ENCODE data around the gene RAB31.

The RAB31 gene

DNA sequence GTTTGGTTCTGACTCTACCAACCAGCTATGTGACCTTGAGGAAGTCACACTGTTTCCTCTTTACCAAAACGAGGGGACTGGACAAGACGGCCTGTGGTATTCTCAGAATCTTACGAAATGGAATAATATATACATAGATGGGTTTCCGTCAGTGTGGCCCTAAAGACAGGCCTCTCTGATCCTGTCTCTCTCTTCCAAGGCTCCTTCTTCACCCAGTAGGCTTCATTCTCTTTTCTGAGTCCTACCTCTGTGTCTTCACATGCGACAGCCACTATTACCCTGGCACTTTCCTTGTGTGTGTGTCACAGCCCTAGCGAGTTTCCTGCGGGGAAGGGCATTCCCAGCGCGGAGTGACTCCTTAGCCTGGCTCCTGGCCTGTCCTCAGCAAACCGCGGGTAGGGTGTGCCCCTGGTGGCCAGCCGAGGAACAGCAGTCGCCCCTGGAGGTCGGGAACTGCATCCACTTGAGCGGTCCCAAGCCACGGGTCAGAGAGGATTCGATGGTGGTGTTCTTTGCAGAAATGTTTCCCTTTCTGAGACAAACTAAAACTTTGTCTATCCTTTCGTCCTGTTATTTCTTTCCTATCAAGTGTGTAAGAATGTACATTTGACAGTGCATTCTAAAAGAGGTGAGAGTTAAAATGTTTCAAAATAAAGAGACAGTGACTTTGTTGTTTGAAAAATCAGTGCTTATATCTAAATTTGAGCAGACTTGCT is 63.3 kb downstream of the RAB31 start:
- Histone ChIP-seq H3K9ac (no peak overlapping the region), H3K9me3 (replicated peaks in 1 of 11) (peaks cover 0 to 10% (median 5%) of the 10 kb centered on the region in 11 experiments; a peak in 10 of 22 replicates), H3K4me3 (no peak overlapping the region), H3K4me2 (peak overlapping the region in 4 of 11 experiments; percentile 11 to 73 (median 48); a peak in 5 of 22 replicates), H3K36me3 (peaks cover 0 to 12% (median 0%) of the 10 kb centered on the region in 11 experiments; a peak in 2 of 22 replicates), H3K27ac (peak overlapping the region in 3 of 11 experiments; percentile 38 to 59 (median 52); a peak in 3 of 22 replicates), H4K20me1 (peaks cover 0 to 4% (median 0%) of the 10 kb centered on the region in 11 experiments; a peak in 1 of 22 replicates), H3K4me1 (peaks cover 3 to 82% (median 8%) of the 10 kb centered on the region in 10 experiments), H3K27me3 (no peaks in the 10 kb centered on the region)
- no peak for TF ChIP-seq Cebpa-rat (IDR thresholded peaks at IDR 0.05)

DNA sequence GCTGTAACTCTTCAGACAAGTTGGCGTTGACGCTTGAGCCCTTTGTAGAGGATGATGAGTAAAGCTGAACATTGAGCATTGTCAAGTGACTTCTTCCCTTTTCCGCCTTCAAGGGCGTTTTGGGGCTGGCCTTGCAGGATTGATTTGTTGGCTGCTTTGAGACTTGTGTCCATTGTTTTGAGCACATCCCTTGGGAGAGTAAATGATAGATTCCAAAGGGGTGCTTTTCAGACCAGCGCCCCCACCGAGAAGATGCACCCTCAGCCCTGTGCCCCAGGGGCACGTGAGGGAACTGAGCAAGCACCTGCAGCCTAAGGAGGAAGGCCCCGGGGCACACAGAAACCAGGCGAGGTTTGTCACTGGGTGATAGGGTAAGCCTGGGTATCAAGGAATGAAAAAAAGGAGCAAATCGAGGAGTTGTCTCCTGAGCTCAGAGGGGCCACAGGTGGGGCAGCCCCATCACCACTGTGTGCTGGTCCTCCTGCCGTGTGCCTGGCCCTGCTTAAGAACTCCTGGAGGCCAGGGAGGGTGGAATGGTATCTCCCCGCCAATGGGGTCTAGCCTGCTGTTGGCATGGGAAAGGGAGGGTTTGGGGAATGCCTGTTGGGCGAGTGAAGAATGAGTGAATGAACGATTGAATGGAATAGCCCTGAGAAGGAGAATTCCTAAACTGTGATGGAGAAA is 64.0 kb downstream of the RAB31 start:
- no peak overlapping the region for H3K4me3 ChIP-seq
- peak overlapping the region in 1 of 11 experiments; percentile 59; a peak in 1 of 22 replicates for H3K27ac ChIP-seq
- peak overlapping the region in 2 of 11 experiments; percentile 68 to 73; a peak in 4 of 22 replicates for H3K4me2 ChIP-seq
- peaks cover 0 to 18% (median 0%) of the 10 kb centered on the region in 11 experiments; a peak in 4 of 22 replicates for H3K36me3 ChIP-seq
- peaks cover 0 to 4% (median 0%) of the 10 kb centered on the region in 11 experiments; a peak in 1 of 22 replicates for H4K20me1 ChIP-seq
- H3K27me3 ChIP-seq: no peaks in the 10 kb centered on the region
- peaks cover 0 to 79% (median 3%) of the 10 kb centered on the region in 10 experiments; a peak in 9 of 20 replicates for H3K4me1 ChIP-seq
- TF ChIP-seq Cebpa-rat (IDR thresholded peaks at IDR 0.05): no peak
- H3K9me3 ChIP-seq (replicated peaks in 1 of 11): peaks cover 0 to 10% (median 5%) of the 10 kb centered on the region in 11 experiments; a peak in 10 of 22 replicates
- H3K9ac ChIP-seq: no peak overlapping the region

- H3K9me3 ChIP-seq (replicated peaks in 1 of 11): peaks cover 0 to 10% (median 5%) of the 10 kb centered on the region in 11 experiments; a peak in 10 of 22 replicates
- H3K27me3 ChIP-seq: no peaks in the 10 kb centered on the region
- H3K27ac ChIP-seq: no peak overlapping the region
- H3K4me1 ChIP-seq: peaks cover 0 to 81% (median 3%) of the 10 kb centered on the region in 10 experiments; a peak in 8 of 20 replicates
- H3K4me2 ChIP-seq: peak overlapping the region in 2 of 11 experiments; percentile 68 to 73; a peak in 4 of 22 replicates
- H3K9ac ChIP-seq: no peak overlapping the region
- H3K36me3 ChIP-seq: peaks cover 0 to 17% (median 0%) of the 10 kb centered on the region in 11 experiments; a peak in 4 of 22 replicates
- H4K20me1 ChIP-seq: peaks cover 0 to 4% (median 0%) of the 10 kb centered on the region in 11 experiments; a peak in 1 of 22 replicates
- H3K4me3 ChIP-seq: no peak overlapping the region
- TF ChIP-seq Cebpa-rat (IDR thresholded peaks at IDR 0.05): no peak
Measured at GRCh38 chr18:9772847-9773677, 65.0 kb downstream of the RAB31 start.

DNA sequence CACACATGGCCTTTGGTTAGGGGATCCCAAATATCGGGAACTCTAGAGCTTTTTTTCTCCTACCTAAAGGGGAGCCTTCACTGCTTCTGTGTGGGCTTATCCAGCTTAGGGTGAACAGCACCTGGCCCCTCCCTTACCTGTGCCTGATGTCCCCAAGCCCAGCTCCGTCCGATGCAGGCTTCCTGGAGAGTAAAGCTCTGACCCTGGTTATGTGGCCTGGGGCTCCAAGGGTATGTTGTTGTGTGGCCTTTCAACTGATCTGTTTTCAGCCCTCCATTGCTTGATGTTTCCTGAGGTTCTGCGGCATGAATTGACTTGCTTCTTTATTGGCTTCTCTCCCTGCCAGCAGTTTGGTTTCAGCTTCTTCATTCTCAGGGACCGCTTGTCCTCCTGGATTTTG is 66.0 kb downstream of the RAB31 start:
- H3K4me3 ChIP-seq: no peak overlapping the region
- H3K4me2 ChIP-seq: peak overlapping the region in 2 of 11 experiments; percentile 56 to 67; a peak in 4 of 22 replicates
- peaks cover 0 to 81% (median 3%) of the 10 kb centered on the region in 10 experiments; a peak in 8 of 20 replicates for H3K4me1 ChIP-seq
- H3K27me3 ChIP-seq: no peaks in the 10 kb centered on the region
- TF ChIP-seq Cebpa-rat (IDR thresholded peaks at IDR 0.05): no peak
- peak overlapping the region in 2 of 11 experiments; percentile 40 to 67; a peak in 4 of 22 replicates for H3K27ac ChIP-seq
- H3K36me3 ChIP-seq: peaks cover 0 to 21% (median 0%) of the 10 kb centered on the region in 11 experiments; a peak in 4 of 22 replicates
- peaks cover 0 to 4% (median 0%) of the 10 kb centered on the region in 11 experiments; a peak in 1 of 22 replicates for H4K20me1 ChIP-seq
- no peak overlapping the region for H3K9ac ChIP-seq
- H3K9me3 ChIP-seq (replicated peaks in 1 of 11): peaks cover 0 to 10% (median 5%) of the 10 kb centered on the region in 11 experiments; a peak in 10 of 22 replicates

DNA sequence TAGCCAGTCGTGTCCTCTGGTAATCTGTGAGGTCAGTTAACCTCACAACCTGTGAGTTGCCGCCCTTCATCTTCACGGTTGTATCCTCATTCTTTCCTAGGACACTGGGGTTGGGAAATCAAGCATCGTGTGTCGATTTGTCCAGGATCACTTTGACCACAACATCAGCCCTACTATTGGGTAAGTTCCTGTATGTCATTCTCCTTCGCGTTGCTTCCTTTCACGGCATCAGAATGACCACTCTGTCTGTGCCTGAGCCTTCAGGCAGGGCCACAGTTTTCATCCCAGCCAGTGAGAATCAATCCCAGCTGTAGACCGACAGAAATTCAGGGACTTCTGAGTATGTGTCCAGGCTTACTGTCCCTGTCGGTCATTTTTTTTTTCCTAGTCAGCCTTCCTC is 67.1 kb downstream of the RAB31 start:
- Histone ChIP-seq H3K4me1 (peaks cover 0 to 75% (median 3%) of the 10 kb centered on the region in 10 experiments; a peak in 8 of 20 replicates), H4K20me1 (peaks cover 0 to 4% (median 0%) of the 10 kb centered on the region in 11 experiments; a peak in 1 of 22 replicates), H3K9ac (peak overlapping the region in 1 of 11 experiments; percentile 26; a peak in 2 of 22 replicates), H3K27me3 (no peaks in the 10 kb centered on the region), H3K27ac (peak overlapping the region in 3 of 11 experiments; percentile 1 to 67 (median 40); a peak in 4 of 22 replicates), H3K4me2 (peak overlapping the region in 5 of 11 experiments; percentile 5 to 67 (median 48); a peak in 9 of 22 replicates), H3K36me3 (peaks cover 0 to 24% (median 0%) of the 10 kb centered on the region in 11 experiments; a peak in 4 of 22 replicates), H3K4me3 (no peak overlapping the region), H3K9me3 (replicated peaks in 1 of 11) (peaks cover 0 to 10% (median 5%) of the 10 kb centered on the region in 11 experiments; a peak in 10 of 22 replicates)
- peak in 1 of 11 experiments; percentile 33; a peak in 1 of 22 replicates for TF ChIP-seq Cebpa-rat (IDR thresholded peaks at IDR 0.05)

- Histone ChIP-seq H4K20me1 (no peaks in the 10 kb centered on the region), H3K9me3 (replicated peaks in 1 of 11) (no peaks in the 10 kb centered on the region), H3K4me1 (peaks cover 0 to 55% (median 8%) of the 10 kb centered on the region in 10 experiments; a peak in 10 of 20 replicates), H3K27me3 (no peaks in the 10 kb centered on the region), H3K4me3 (no peak overlapping the region), H3K4me2 (peak overlapping the region in 1 of 11 experiments; percentile 33; a peak in 2 of 22 replicates), H3K9ac (no peak overlapping the region), H3K27ac (no peak overlapping the region), H3K36me3 (peaks cover 0 to 31% (median 0%) of the 10 kb centered on the region in 11 experiments; a peak in 5 of 22 replicates)
- TF ChIP-seq Cebpa-rat (IDR thresholded peaks at IDR 0.05): 0 out of 22 replicates have a peak, but pooled peaks of 1 of the 11 experiments have one; percentile 11
Measured at GRCh38 chr18:9779630-9780029, 71.5 kb downstream of the RAB31 start.

DNA sequence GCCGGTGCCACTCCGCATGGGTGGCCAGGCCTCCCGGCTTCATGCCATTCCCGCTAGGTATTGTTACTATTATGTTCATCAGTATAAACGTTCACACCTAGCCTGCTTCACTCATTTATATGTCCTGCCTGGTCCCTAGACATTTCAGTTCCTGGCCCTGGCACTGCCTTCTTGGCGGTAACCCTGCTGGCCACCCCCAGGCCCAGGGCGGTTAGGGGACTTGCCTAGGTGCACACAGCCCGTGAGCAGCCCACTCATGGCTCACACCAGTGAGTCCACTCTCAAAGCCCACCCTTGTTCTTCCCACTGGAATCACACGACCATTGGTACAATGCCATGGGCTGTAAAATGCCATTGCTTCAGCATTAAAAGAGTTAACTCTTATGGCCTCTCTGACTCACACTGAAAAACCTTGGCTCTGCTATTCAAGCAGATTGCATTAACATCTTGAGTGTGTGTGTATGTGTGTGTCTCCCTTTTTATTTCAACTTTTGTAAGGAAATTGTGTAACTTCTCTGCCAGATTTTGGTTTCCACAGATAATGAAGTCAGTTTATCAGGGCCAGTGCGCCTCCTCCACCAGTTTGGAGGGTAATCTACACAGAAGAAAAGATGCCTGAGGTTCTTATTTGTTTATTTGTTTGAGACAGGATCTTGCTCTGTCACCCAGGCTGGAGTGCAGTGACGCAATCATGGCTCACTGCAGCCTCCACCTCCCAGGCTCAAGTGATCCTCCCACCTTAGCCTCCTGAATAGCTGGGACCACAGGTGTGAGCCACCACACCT is 74.2 kb downstream of the RAB31 start:
- Histone ChIP-seq H3K4me2 (peak overlapping the region in 4 of 11 experiments; percentile 3 to 74 (median 54); a peak in 9 of 22 replicates), H3K9ac (peak overlapping the region in 1 of 11 experiments; percentile 30; a peak in 1 of 22 replicates), H3K4me1 (peaks cover 0 to 42% (median 5%) of the 10 kb centered on the region in 10 experiments; a peak in 10 of 20 replicates)

More for the DNA sequence above, 74.2 kb downstream of the RAB31 start:
- Histone ChIP-seq H3K27ac (peak overlapping the region in 4 of 11 experiments; percentile 17 to 62 (median 48); a peak in 7 of 22 replicates), H3K27me3 (no peaks in the 10 kb centered on the region), H4K20me1 (no peaks in the 10 kb centered on the region), H3K36me3 (peaks cover 0 to 39% (median 0%) of the 10 kb centered on the region in 11 experiments; a peak in 5 of 22 replicates), H3K4me3 (no peak overlapping the region), H3K9me3 (replicated peaks in 1 of 11) (no peaks in the 10 kb centered on the region)
- TF ChIP-seq Cebpa-rat (IDR thresholded peaks at IDR 0.05): peak in 4 of 11 experiments; percentile 19 to 40 (median 34); a peak in 5 of 22 replicates
